ENCODE measurements around the gene GALNT17.

Gene GALNT17

GRCh38 chr7:71270558-71270957 lies 138.6 kb downstream of the GALNT17 start:
- H3K4me3 ChIP-seq (replicated peaks; ENCODE audit: low read depth, low read length): no peak overlapping the region
- no peak for DNase-seq (ENCODE audit: extremely low read depth, low read depth)
- TF ChIP-seq CTCF (IDR thresholded peaks at IDR 0.05; ENCODE audit: low read depth, low read length, missing control alignments): no peak

GRCh38 chr7:71271203-71271602 lies 139.3 kb downstream of the GALNT17 start:
- no peak for DNase-seq (ENCODE audit: extremely low read depth, low read depth)
- no peak for TF ChIP-seq CTCF (IDR thresholded peaks at IDR 0.05; ENCODE audit: low read depth, low read length, missing control alignments)
- no peak overlapping the region for H3K4me3 ChIP-seq (replicated peaks; ENCODE audit: low read depth, low read length)

GRCh38 chr7:71272509-71273490 lies 140.9 kb downstream of the GALNT17 start:
- no peak for DNase-seq (ENCODE audit: extremely low read depth, low read depth)
- no peak for TF ChIP-seq CTCF (IDR thresholded peaks at IDR 0.05; ENCODE audit: low read depth, low read length, missing control alignments)
- no peak overlapping the region for H3K4me3 ChIP-seq (replicated peaks; ENCODE audit: low read depth, low read length)

GRCh38 chr7:71278257-71278656 lies 146.3 kb downstream of the GALNT17 start:
- no peak for TF ChIP-seq CTCF (IDR thresholded peaks at IDR 0.05; ENCODE audit: low read depth, low read length, missing control alignments)
- no peak overlapping the region for H3K4me3 ChIP-seq (replicated peaks; ENCODE audit: low read depth, low read length)
- no peak for DNase-seq (ENCODE audit: extremely low read depth, low read depth)

- no peak for TF ChIP-seq CTCF (IDR thresholded peaks at IDR 0.05; ENCODE audit: low read depth, low read length, missing control alignments)
- H3K4me3 ChIP-seq (replicated peaks; ENCODE audit: low read depth, low read length): no peak overlapping the region
- no peak for DNase-seq (ENCODE audit: extremely low read depth, low read depth)
Measured at GRCh38 chr7:71281261-71281660, 149.3 kb downstream of the GALNT17 start.

GRCh38 chr7:71283802-71284201 lies 151.9 kb downstream of the GALNT17 start:
- TF ChIP-seq CTCF (IDR thresholded peaks at IDR 0.05; ENCODE audit: low read depth, low read length, missing control alignments): no peak
- no peak for DNase-seq (ENCODE audit: extremely low read depth, low read depth)
- no peak overlapping the region for H3K4me3 ChIP-seq (replicated peaks; ENCODE audit: low read depth, low read length)

Measured in HFF-Myc (cell line).